Lung (tissue), 12 donors: Measurements from ENCODE around the gene SEPTIN5. TPM values are rescaled to one million over a fixed set of nuclear protein-coding genes. Genes with fewer than 3 reads are reported as not detected.

Experiments used
- ATAC-seq: fragments of 200-7000 bp; cut with Tn5 transposase; one replicate; pipeline ENCODE4 v1.9.1; 2020; ENCODE audit warnings: moderate number of reproducible peaks; ENCODE audit not compliant: insufficient read depth, low FRiP score
- DNase-seq, 3 donors: peaks; one replicate each; pipeline ENCODE4 v3.0.0-alpha.2; 2013 to 2017
- H3K27ac ChIP-seq, 2 donors: one replicate each; pipeline ENCODE4 v1.5.1; 2013; ENCODE audit warnings: mild to moderate bottlenecking in 2 of 2, moderate library complexity in 2 of 2, control low read depth in 1 of 2, inconsistent platforms in 1 of 2, low read depth in 1 of 2, low read length in 1 of 2
- H3K27me3 ChIP-seq, 3 donors: one replicate each; pipeline ENCODE4 v1.5.1; 2013; ENCODE audit warnings: low read length in 2 of 3; ENCODE audit not compliant: control insufficient read depth in 3 of 3, insufficient read depth in 3 of 3
- H3K36me3 ChIP-seq, 4 donors: one replicate each; pipeline ENCODE4 v1.5.1; 2013; ENCODE audit warnings: low read length in 4 of 4, mild to moderate bottlenecking in 1 of 4, moderate library complexity in 1 of 4; ENCODE audit not compliant: control insufficient read depth in 4 of 4, insufficient read depth in 4 of 4
- H3K4me1 ChIP-seq, 5 donors: one replicate each; pipeline ENCODE4 v1.5.1; 2013; ENCODE audit warnings: low read length in 5 of 5, mild to moderate bottlenecking in 2 of 5, moderate library complexity in 1 of 5; ENCODE audit not compliant: control insufficient read depth in 5 of 5, insufficient read depth in 5 of 5
- H3K4me3 ChIP-seq: one replicate; pipeline ENCODE4 v1.5.1; 2013; ENCODE audit warnings: mild to moderate bottlenecking, control low read depth, moderate library complexity
- H3K9ac ChIP-seq, 2 donors: one replicate each; pipeline ENCODE4 v1.5.1; 2013; ENCODE audit warnings: low read length in 2 of 2, control low read depth in 1 of 2; ENCODE audit not compliant: insufficient read depth in 1 of 2
- H3K9me3 ChIP-seq, 4 donors: one replicate each; pipeline ENCODE4 v1.5.1; 2013; ENCODE audit warnings: low read length in 3 of 4, mild to moderate bottlenecking in 1 of 4, moderate library complexity in 1 of 4; ENCODE audit not compliant: control insufficient read depth in 4 of 4, insufficient read depth in 3 of 4
- WGBS, 2 donors: extraction: QIAGEN DNeasy Blood & Tissue Kit; methylation state at CpG; one replicate each; pipeline ENCODE4 v1.1.7; 2013; 5-methylcytosine and 5-hydroxymethylcytosine counted together
- polyA plus RNA-seq, 2 donors: library from polyadenylated mRNA; stranded (reverse); fragments of 200-250 nt; gene quantifications; one replicate each; pipeline ENCODE4 v1.2.1, GENCODE V29; 2013
- total RNA-seq, 2 donors: library from RNA; depleted of rRNA in 1 of 2; stranded (reverse); fragments of >200 nt in 1 of 2; gene quantifications; one replicate each; pipeline ENCODE4 v1.2.1, GENCODE V29; 2014 to 2021
- TF ChIP-seq, protein P1 (sequence below): IDR thresholded peaks from 2 replicates; pipeline ENCODE4 v1.5.1; 2012; ENCODE audit warnings: mild to moderate bottlenecking; ENCODE audit errors: control extremely low read depth, extremely low read depth
- donor health status: control.
- donor health status: control.
- donor health status: Bipolar disorder and iron deficiency.
- donor health status: healthy.
- donor health status: DM: yes; HTN: yes; CAD: no.

Gene SEPTIN5
- total and polyA plus RNA-seq, 4 donors: 10.4 to 32.5 (median 14.2) TPM

DNA sequence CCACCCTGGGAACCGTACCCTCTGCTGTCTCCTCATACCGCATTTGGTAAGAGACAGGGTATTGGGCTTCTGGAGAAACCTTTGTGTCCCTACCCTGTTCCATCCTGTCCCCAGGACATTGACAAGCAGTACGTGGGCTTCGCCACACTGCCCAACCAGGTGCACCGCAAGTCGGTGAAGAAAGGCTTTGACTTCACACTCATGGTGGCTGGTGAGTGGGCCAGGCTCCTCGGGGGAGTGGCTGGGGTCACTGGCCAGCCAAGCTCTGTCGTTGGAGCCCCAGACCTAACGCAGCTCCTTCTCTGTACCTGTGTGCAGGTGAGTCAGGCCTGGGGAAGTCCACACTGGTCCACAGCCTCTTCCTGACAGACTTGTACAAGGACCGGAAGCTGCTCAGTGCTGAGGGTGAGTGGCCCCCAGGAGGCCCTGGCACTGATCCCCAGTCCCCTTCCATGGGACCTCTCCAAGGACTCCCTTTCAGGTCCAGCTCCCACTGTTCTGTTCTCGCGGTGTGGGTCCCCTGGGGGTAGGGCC is 5.3 kb downstream of the SEPTIN5 start:
- Histone ChIP-seq H3K36me3 (peaks cover 0 to 17% (median 4%) of the 10 kb centered on the region in 4 donors), H3K4me3 (no peak overlapping the region), H3K9me3 (no peaks in the 10 kb centered on the region), H3K4me1 (peaks cover 0 to 34% (median 12%) of the 10 kb centered on the region in 5 donors), H3K9ac (no peak overlapping the region), H3K27ac (peak overlapping the region in 1 of 2 donors; percentile 88), H3K27me3 (peaks cover 0 to 12% (median 1%) of the 10 kb centered on the region in 3 donors)
- TF ChIP-seq, protein P1, sequence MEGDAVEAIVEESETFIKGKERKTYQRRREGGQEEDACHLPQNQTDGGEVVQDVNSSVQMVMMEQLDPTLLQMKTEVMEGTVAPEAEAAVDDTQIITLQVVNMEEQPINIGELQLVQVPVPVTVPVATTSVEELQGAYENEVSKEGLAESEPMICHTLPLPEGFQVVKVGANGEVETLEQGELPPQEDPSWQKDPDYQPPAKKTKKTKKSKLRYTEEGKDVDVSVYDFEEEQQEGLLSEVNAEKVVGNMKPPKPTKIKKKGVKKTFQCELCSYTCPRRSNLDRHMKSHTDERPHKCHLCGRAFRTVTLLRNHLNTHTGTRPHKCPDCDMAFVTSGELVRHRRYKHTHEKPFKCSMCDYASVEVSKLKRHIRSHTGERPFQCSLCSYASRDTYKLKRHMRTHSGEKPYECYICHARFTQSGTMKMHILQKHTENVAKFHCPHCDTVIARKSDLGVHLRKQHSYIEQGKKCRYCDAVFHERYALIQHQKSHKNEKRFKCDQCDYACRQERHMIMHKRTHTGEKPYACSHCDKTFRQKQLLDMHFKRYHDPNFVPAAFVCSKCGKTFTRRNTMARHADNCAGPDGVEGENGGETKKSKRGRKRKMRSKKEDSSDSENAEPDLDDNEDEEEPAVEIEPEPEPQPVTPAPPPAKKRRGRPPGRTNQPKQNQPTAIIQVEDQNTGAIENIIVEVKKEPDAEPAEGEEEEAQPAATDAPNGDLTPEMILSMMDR: no peak
- WGBS, 2 donors: 81 to 88% methylated on average over 12 of the region's 12 CpGs
- ATAC-seq: no peak
- DNase-seq: no peak

DNA sequence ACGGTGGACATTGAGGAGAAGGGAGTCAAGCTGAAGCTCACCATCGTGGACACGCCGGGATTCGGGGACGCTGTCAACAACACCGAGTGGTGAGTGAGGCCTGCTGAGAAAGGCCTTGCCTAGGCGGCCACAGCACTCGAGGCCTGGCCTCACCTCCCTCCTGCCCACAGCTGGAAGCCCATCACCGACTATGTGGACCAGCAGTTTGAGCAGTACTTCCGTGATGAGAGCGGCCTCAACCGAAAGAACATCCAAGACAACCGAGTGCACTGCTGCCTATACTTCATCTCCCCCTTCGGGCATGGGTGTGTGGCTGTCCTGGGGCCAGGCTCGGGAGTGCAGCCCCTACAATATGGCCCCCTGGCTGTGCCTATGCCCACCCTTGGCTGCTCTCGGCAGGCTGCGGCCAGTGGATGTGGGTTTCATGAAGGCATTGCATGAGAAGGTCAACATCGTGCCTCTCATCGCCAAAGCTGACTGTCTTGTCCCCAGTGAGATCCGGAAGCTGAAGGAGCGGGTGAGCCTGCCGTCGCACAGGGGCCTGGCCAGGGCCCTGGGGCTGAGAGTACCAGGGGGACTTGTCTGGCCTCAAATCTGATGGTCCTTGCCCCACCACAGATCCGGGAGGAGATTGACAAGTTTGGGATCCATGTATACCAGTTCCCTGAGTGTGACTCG is 6.0 kb downstream of the SEPTIN5 start:
- DNase-seq: no peak
- no peaks in the 10 kb centered on the region for H3K9me3 ChIP-seq
- peaks cover 0 to 16% (median 9%) of the 10 kb centered on the region in 3 donors for H3K27me3 ChIP-seq
- TF ChIP-seq, protein P1: no peak
- WGBS, 2 donors: 91 to 92% methylated on average over 26 of the region's 26 CpGs
- peaks cover 0 to 17% (median 4%) of the 10 kb centered on the region in 4 donors for H3K36me3 ChIP-seq
- no peak overlapping the region for H3K9ac ChIP-seq
- ATAC-seq: no peak
- H3K4me3 ChIP-seq: no peak overlapping the region
- no peak overlapping the region for H3K27ac ChIP-seq
- H3K4me1 ChIP-seq: peaks cover 0 to 29% (median 12%) of the 10 kb centered on the region in 5 donors

DNA sequence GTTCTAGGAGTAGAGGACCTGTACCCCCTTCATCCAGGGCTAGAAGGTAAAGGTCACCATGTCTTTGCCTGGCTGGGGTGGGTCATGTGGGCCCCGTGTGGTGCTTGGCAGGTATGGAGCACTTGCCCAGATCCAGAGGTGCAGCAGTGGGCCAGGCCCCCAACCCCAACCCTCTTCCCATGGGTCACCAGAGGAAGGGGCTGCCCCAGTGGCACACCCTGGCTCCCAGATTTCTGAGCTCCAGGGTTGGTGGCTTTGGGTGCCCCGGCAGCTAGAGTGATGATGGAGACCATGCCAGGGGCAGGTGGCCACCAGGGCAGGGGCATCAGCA is 6.7 kb downstream of the SEPTIN5 start:
- H3K4me3 ChIP-seq: no peak overlapping the region
- TF ChIP-seq, protein P1: no peak
- DNase-seq (no peak), ATAC-seq (no peak)
- peaks cover 0 to 29% (median 12%) of the 10 kb centered on the region in 5 donors for H3K4me1 ChIP-seq
- no peaks in the 10 kb centered on the region for H3K9me3 ChIP-seq
- no peak overlapping the region for H3K9ac ChIP-seq
- H3K36me3 ChIP-seq: peaks cover 0 to 17% (median 4%) of the 10 kb centered on the region in 4 donors
- 90 to 96% methylated on average over 2 of the region's 2 CpGs for WGBS, 2 donors
- peaks cover 0 to 16% (median 9%) of the 10 kb centered on the region in 3 donors for H3K27me3 ChIP-seq
- no peak overlapping the region for H3K27ac ChIP-seq
